ENCODE measurements around the gene BCAR3.

Gene BCAR3

DNA sequence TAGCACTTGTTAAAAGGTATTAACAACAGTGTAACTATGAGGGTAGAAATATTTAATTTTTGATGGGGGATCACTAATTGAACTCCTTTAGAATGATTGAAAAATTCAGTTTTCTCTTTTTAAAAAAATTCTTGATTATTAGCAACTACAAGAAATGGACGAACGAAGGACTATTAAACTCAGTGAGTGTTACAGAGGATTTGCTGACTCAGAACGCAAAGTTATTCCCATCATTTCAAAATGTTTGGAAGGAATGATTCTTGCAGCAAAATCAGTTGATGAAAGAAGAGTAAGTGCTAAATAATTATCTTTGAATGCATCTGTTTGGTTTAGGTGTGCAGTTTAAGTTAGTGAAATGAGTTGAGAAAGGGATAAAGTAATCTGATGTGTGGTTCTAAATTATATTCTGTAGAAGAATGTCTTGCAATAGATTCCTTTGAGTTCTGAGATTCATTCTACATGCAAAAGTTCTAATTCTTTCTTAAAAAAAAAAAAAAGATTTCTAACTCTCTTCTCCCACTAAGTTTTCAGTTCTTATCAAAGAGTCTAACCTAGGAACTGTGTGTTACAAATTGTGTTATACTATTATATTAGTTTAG, 148.8 kb downstream of the BCAR3 start:
- no peak for DNase-seq

DNA sequence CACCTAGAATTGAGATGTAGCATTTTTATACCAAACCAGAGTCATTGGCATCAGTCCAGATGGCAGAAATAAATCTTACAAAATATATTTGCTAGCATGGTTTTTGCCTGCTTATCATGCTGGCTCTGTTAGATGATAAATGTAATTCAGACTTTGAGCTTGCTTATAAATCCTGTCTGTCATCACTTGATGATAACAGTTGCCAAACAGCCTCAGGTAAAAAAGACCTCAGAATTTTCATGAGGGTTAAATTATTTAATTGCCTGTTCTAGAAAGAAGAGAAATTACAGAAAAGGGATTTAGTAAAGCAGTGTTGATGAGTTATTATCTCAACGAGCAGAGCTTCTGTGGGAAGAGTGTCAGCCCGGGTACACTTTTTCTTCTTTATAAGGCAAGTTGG, 150.4 kb downstream of the BCAR3 start:
- peak; percentile 44 for DNase-seq

DNA sequence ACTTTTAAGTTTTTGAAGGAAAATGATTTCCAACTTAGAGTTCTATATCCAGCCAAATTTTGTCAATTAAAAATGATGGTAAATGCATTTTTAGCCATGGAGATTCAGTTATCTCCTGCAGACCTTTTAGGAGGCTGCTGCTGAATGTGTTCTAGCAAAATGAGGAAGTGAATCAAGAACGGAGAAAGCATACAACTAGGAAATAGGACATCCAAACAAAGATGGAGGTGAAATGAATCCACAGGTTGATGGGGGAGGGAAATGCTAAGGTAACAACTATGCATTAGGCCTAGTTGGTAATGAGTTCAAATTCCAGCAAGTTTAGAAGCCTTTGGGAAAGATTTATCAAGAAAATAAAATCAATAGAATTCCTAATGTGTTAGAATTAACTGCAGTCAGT, 153.2 kb downstream of the BCAR3 start:
- DNase-seq = no peak

DNA sequence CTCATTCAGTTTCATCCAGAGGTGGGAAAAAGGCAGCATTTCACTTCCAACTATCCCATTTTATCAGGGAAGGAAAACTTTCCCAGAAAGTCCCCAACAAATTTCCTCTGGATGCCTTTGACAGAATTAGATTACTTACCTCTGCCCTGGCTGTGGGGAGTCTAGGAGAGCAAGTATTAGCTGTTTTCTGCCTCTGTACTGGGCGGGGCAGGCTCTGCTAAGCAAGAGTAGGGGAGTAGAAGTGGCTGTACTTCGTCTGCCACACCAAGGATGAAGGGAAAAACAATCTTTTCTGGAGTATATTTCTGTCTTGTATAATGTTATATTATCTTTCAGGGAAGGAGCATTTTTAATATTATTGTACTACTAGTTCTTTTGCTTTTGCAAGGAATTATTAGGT, 155.2 kb downstream of the BCAR3 start:
- no peak for DNase-seq

DNA sequence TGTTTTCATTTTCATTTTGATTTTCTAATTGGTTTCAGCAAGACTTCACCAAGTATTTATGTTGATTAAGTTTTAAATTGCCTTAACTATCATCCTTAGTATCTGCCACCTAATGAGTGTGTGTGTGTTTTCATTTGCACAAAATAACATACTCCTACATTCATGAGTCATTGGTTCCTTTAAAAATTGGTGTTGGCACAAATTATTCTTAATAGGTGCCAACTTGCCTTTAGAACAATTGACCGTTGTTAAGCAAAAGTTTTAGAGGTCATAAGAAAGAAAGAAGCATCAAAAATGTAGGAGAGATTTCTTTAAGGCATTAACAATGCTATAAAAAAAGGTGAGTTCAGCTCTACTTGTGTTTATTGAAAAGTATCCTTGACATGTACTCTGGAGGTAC, 156.2 kb downstream of the BCAR3 start:
- no peak for DNase-seq

DNA sequence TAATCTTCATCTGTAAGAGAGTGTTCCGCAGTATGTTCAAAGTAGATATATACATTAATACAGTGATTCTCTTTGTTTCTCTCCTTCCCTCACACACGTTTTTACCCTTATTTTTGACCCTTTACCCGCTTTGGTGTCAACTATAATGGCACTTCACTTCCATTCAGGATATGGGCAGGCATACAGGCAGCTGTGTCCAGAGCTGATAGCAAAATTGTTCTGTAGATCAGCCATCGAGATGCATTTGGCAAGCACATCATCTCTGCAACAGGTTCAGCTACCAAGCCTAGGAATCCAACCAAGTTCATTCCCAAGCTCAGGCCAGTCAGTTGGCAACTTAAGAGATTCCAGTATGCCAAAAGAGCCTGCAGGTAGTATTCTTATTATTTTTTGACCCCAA, 158.9 kb downstream of the BCAR3 start:
- DNase-seq = no peak

DNA sequence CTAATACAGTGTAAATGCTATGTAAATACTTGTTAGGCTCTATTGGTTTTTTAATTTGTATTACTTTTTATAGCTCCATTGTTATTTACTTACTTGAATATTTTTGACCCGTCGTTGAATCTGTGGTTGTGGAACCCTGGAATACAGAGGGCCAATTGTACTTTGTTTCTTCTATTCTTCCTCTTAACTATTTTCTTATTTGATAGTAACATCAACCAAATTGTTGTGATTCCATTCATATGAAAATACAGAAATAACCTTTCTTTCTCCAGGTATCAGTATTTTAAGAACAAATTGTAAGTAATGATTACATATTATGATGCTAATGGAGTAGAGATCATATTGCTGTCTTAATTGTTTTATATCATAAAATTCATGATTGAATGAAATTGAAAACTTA, 160.0 kb downstream of the BCAR3 start:
- no peak for DNase-seq

DNA sequence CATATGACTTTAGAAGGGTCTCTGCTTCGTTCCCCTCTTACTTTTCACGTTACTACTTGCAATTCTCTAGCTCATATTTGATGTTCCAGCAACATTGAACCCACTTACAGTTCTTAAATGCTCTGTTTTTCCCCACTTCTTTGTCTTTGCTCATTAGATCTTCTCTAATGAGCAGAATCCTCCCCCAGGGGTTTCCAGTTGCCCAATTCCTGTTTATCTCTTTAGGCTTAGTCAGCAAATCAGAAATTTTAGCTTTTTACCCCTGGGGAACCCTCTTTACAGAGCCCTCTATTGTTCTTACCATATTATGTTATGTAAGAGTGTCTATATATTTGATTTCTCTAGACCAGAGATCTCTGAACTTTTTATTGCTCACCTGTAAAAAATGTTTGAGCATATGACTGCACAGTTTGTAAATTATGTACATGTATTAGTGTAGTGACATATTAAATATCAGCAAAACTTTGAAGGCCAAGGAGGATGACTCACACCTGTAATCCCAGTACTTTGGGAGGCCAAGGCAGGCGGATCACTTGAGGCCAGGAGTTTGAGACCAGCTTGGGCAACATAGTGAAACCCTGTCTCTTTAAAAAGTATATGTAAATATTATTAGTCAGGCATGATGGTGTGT, 162.3 kb downstream of the BCAR3 start:
- DNase-seq = no peak

DNA sequence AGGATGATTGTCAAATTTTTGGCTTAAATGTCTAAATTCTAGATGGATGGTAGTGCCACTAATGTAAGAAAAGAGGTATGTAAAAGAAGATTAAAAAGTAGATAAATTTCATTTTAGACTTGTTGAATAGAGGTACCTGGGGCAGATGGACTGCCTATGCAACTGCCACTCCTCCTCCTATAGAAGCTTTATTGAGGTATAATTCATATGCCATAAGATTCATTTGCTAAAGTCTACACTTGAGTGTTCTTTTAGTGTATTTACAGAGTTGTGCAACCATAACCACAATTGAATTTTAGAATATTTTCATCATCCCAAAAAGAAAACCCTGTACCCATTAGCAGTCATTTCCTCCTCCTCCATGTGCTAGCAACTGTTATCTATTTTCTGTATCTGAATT, 163.1 kb downstream of the BCAR3 start:
- no peak for DNase-seq

DNA sequence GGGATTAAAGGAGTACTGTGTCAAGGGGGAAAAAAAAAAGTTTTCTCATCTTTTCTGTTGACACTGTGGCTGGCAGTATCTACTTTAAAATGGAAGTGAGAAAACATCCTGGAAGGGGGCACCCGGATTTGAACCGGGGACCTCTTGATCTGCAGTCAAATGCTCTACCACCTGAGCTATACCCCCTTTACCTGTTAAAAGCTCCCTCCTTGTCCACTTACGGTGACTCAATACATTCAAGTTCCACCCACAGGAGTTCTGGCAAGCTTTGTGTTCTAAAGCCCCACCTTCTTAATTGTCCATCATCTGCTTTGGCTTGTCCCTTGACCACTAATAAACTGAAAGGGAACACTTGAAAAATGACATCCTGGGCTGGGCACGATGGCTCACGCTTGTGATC, 165.5 kb downstream of the BCAR3 start:
- no peak for DNase-seq
